ENCODE data around the gene FN3KRP.
"Not testable (repeated sequence)": the region's sequence is repeated elsewhere in the genome, so short reads cannot be mapped to it uniquely, and the experiment has no call there.

Gene FN3KRP

DNA sequence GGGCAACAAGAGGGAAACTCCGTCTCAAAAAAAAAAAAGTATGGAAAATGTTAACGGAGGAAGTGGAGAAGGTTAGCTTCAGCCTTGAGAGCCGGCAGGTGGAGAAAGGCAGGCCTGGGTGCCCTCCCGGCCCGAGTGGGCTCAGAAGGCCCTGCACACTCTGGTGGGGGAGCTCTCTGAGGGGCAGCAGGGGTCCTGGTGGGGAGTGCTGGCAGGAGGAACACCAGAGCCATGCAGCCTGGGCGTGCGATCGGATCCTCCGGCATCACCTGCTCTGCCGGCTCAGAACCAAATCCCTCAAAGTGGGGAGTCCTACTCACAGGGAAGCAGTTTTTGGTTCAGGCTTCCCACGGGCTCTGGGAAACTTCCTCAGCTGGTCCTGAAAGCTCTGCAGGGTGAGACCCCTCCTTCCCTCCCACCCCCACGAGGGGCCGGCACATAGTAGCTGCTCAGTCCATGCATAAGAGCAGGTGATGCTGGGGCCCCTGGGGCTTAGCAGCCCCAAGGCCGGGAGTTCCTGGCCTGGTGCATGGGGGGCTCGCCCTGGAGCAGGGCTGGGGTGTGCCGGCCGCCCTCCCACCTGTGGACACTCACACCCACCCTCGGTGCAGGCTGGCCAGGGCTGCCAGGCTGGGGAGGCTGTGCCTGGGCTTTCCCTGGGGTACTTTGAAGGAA lies 20.1 kb downstream of the FN3KRP start:
- no peak overlapping the region for H3K27ac ChIP-seq
- DNase-seq (ENCODE audit: low read depth, low spot score) = no peak

DNA sequence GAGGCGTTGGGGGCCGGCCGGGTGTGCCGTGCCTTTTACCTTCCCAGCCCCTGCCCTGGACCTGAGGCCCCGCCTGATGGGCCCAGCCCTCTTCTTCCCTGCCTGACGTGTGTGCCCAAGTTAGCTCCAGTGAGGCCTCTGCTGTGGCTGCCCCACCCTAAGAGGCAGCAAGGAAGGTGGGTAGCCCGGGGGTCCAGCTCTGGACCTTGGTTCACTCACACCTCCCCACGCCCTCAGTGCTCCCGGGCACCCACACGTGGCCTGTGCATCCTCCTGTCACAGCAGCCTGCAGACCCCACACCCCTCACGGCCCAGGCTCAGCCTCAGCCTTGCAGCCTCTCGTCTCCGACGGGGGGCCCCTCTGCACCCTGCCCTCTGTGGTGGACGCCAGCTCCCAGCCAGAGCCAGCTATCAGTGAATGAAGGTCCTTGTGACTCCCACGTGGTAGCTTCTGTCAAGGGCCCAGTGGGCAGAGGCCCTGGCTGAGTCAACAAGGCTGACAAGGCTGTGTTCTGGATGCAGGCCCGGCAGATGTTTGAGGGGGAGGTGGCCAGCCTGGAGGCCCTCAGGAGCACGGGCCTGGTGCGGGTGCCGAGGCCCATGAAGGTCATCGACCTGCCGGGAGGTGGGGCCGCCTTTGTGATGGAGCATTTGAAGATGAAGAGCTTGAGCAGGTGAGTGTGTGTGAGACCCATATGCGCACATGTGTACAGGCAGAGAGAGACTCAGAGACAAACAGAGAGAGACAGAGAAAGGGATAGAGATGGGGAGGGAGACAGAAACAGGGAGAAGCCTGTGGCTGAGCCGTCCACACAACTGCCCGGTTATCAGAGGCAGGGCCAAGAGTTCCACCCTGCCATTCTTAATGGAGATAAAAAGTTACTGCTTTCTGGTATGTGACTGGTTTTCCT lies 21.7 kb downstream of the FN3KRP start:
- no peak for DNase-seq (ENCODE audit: low read depth, low spot score)
- H3K27ac ChIP-seq = no peak overlapping the region

DNA sequence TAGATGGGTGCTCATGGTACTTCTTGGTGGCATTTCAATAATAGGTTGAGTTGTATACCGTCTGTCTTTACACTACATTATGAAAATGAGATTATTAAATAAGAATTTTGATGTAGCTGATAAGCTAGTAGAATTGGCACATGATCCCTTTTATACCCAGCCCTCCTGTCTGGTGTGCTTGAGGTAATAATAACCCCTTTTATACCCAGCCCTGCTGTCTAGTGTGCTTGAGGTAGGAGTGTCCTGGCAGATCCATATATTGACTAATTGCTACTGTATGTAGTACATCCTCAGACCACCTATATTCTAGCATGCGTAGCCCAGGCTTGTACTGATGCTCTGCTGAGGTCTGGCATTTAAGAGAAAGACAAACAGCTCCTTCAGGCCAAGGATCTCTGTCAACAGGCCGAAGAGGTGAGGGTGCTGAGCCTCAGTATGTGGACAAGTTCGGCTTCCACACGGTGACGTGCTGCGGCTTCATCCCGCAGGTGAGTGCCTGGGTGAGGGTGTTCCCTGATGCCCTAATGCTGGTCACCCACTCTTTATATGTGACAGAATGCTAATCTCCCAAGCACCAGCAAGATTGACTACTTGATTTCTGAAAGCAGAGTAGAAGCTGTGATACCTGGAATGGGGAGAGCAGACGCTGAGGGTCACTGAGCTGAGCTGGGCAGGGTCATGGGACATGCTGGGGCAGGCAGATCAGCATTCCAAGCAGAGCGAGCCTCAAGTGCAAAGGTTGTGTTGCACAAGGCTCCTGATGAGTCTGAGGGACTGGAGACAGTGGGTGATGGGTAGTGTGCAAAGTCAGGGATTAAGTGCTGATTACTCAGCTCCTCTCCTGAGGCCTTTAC lies 24.6 kb downstream of the FN3KRP start:
- peak; percentile 45 for DNase-seq (ENCODE audit: low read depth, low spot score)
- H3K27ac ChIP-seq = no peak overlapping the region

DNA sequence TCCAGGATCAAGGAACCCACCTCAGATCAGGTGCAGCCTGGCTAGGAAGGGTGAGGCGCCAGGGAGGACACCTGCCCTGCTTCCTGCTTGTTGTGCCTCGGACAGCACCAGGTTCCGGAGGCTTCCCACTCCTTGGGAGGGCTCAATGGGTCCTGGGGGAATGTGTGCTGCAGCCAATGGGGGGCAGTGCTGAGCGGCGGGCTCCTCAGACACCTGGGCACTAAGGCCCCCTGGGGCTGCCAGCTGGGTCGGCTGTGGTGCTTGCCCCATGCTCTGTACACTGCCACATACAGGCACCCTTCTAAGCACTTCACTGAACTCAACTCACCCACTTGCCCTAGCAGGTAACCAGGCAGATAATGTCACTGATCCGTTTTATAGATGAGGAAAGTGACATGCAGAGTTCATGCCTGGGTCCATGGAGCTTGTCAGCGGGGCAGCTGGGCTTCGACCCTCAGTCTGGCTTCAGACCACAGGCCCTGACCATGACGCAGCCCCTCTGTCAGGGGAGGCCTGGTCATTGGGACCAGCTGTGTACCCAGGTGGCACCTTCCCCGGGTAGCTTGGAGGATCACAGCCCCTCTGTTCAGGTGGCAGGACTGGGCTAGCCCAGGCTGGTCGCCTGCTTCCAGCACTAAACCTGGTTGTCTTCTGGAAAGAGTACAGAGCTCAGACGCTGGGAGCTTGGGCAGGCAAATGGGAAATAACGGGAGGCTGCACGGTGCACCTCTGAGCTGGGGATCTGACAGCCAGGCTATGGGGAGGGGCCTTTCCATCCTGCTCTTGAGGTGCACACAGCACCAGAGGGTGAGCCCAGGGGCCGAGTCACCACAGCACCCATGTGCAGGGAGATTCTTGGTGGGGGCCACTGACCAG lies 27.1 kb downstream of the FN3KRP start:
- H3K27ac ChIP-seq = no peak overlapping the region
- DNase-seq (ENCODE audit: low read depth, low spot score) = no peak

DNA sequence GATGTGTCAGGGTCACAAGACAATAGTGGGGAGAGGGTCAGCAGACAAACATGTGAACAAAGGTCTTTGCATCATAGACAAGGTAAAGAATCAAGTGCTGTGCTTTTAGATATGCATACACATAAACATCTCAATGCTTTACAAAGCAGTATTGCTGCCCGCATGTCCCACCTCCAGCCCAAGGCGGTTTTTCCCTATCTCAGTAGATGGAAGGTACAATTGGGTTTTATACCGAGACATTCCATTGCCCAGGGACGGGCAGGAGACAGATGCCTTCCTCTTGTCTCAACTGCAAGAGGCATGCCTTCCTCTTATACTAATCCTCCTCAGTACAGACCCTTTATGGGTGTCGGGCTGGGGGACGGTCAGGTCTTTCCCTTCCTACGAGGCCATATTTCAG lies 28.2 kb downstream of the FN3KRP start:
- DNase-seq (ENCODE audit: low read depth, low spot score); H3K27ac ChIP-seq: not testable (repeated sequence)

DNA sequence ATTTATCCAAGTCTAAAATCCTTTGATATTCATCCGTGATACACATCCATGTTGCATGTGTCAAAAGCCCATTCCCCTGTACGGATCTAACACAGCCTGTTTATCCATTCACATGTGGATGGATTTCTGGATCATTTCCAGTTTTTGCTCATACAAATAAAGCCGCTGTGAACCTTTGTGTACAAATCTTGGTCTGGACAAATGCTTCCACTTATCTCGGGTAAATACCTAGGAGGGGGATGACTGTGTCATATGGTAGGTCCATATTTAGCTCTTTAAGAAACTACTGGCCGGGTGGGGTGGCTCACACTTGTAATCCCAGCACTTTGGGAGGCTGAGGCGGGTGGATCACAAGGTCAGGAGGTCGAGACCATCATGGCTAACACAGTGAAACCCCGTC lies 29.0 kb downstream of the FN3KRP start:
- no peak overlapping the region for H3K27ac ChIP-seq
- DNase-seq (ENCODE audit: low read depth, low spot score) = no peak

DNA sequence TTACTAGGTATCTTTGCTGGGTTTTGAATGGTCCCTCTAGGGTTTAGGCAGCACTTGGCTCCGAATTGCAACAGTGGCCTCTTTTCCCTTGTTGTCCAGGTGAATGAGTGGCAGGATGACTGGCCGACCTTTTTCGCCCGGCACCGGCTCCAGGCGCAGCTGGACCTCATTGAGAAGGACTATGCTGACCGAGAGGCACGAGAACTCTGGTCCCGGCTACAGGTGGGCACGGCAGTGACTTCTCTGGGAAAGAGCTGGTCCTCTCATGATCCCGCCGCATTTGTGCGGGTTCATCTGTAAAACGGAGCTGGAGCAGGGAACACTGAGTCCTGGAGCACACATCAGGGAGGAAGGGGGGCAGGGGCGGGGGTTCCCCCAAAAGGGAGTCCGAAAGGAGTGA lies 32.2 kb downstream of the FN3KRP start:
- H3K27ac ChIP-seq = no peak overlapping the region
- DNase-seq (ENCODE audit: low read depth, low spot score) = no peak

DNA sequence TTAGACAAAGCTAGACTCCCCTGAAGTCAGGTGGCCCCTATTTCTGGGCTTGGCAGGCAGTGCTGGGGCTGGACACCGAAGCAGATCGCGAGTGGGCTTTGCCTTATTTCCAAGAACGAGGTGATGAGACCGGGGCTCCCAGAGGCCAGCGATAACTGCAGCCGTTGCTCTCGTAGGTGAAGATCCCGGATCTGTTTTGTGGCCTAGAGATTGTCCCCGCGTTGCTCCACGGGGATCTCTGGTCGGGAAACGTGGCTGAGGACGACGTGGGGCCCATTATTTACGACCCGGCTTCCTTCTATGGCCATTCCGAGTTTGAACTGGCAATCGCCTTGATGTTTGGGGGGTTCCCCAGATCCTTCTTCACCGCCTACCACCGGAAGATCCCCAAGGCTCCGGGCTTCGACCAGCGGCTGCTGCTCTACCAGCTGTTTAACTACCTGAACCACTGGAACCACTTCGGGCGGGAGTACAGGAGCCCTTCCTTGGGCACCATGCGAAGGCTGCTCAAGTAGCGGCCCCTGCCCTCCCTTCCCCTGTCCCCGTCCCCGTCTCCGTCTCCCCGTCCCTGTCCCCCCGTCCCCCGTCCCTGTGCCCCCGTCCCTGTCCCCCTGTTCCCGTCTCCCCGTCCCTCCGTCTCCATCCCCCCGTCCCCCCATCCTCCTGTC lies 33.9 kb downstream of the FN3KRP start:
- no peak overlapping the region for H3K27ac ChIP-seq

DNA sequence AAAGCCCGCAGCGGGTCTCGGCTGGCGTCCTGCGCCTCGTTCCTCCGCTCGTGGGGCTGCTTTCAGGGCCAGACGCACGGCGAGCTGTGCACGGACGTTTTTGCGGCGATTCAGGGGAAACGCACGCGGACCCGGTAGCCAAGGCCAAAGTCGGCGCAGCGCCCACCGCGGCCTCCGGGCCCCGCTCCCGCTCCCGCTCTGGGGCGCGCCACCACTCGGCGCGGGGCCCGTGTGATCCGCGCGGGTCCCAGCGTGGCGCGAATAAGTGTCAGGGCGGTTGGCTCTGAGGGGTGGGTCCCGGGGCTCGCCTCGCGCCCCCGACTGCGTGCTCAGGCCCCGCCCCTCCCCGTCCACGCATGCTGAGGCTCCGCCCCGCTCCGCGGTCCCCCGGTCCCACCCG lies 34.7 kb downstream of the FN3KRP start:
- H3K27ac ChIP-seq = no peak overlapping the region

More for the DNA sequence above, 33.9 kb downstream of the FN3KRP start:
- DNase-seq (ENCODE audit: low read depth, low spot score) = no peak

DNA sequence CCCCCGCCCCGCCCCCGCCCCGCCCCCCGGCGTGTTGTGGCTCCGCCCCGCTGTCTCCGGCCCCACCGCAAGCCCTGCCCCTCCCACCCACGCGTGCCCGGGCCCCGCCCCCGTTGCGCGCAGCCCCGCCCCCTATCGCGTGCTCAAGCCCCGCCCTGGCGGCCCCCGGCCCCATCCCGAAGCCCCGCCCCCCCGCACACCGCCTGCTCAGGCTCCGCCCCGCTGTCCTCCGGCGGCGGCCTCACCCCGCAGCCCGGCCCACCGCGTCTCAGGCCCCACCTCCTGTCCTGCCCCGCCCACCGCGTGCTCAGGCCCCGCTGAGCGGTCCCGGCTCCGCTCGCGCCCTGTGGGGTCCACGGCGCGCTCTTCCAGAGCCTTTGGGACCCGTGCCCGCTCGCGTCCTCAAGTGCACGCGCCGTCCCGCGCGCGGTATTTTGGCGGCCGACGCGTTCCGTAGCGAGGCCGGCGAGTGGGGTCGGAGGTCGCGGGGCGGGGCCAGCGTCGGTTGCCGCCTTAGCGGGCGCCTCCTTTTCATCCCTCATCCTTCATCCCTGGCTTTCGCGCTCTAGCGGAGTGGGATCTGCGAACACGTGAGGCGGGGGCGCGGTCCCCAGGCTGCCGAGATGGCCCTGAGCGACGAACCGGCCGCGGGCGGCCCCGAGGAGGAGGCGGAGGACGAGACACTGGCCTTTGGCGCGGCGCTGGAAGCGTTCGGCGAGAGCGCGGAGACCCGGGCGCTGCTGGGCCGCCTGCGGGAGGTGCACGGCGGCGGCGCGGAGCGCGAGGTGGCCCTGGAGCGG lies 35.3 kb downstream of the FN3KRP start, which contains the start of gene TBCD:
TSS of gene TBCD (plus strand) at position 495 of the 800 bp plus-strand sequence. CDS start at position 624, 129 bp downstream.
- DNase-seq (ENCODE audit: low read depth, low spot score) = peak; percentile 26
- H3K27ac ChIP-seq = peak within 1 kb of the TSS; percentile 55

More for the DNA sequence above, 34.7 kb downstream of the FN3KRP start:
- no peak for DNase-seq (ENCODE audit: low read depth, low spot score)

DNA sequence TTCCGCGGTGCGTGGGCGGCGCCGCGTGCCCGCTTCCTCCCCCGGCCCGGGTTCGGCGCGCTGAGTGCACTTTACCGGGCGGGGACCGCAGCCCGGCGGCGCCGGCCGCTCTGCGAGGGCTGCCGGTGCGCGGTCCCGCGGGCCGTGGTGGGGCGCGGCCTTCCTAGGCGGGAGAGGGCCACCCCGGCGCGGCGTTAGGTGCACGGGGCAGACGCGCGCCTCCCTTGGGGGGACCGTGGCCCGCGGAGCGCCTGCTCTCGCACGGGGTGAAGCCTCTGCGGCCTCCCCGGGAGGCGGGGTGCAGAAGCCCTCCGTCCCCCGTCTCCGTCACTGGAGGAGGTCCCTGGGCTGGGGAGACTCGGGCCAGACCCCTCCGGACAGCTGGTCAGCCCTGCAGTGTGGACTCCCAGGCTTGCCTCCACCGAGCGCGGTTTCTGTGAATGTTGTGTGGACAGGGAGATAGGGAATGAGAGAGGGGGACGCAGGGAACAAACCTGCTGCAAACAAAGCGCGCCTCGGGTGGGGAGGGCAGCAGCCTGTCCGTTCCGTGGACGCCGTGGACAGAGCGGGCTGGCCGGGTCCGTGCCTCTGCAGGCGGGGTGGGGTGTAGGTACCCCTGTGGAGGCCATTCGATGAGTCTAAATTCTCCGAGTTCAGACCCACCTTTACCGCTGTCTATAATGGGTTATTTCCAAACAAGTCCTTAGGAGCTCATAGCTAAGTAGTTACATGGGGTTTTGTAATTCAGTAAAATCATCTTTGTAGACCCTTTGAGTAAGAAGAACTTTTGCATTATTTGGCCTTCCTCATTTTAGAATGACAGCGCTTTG lies 36.1 kb downstream of the FN3KRP start:
- peak overlapping the region; percentile 55 for H3K27ac ChIP-seq
- DNase-seq (ENCODE audit: low read depth, low spot score) = no peak

DNA sequence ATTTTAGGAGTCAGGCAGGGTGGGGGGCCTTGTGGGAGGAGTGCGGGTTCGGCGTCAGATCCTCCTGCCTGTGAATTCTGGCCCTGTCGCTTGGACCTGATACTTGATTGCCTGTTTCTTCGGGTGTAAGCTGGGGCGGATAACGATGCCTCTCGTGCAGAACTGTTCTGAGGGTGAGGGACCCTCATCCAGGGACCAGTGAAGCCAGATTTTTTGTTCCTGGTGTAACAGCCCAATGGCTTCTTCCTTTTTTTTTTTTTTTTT lies 36.6 kb downstream of the FN3KRP start:
- H3K27ac ChIP-seq = no peak overlapping the region
- no peak for DNase-seq (ENCODE audit: low read depth, low spot score)

DNA sequence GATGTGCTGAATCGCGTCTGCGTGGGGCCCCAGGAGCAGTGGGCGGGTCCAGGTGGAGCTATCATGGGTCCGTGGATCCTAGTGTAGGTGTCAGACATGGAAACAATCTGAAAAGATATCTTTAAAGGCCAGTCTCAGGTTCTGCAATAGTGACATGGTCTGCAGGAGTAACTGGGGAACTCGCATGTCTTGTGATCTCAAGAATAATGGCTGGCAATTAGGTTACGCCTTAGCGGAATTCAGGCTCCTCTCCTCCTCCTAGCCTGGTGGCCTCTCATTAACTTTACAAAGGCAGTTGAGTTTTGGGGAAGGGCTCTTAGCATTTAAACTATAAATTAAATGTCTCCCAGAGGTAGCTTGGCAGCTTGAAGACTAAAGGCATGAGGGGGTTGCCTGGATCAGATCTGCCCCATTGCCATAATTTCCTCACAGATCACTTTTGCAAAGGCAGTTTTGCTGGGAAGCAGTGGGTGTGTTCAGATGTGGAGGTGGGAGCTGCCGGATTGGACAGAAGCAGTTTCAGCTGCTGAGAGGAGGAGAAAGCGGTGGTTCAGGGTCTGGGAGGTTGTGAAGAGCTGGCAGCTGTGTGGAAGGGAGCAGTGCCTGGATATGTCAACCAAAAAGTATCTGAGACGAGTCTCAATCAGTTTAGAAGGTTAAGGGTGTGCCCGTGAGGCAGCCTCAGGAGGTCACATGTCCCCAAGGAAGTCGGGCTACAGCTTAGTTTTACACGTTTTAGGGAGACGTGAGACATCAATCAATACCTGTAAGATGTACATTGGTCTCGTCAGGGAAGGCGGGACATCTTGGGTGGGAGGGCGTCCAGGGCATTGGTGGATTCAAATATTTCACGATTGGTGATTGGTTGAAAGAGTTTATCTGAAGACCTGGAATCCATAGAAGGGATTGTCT lies 38.0 kb downstream of the FN3KRP start:
- peak overlapping the region; percentile 42 for H3K27ac ChIP-seq
- peak; percentile 52 for DNase-seq (ENCODE audit: low read depth, low spot score)

DNA sequence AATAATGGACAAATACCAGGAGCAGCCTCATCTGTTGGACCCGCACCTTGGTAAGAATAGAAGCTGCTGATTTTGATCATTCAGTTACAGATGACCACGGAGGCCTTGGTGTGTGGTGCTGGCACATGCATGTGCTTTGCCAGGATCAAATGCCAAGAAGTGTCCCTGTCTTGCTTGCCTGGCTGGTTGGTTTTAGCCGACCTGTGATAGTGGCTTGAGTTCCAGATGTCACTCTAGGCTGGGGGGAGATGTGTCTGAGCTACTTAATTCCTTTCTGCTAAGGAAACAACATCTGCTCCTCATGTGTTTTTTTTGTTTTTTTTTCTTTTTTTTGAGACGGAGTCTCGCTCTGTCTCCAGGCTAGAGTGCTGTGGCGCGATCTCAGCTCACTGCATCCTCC lies 39.7 kb downstream of the FN3KRP start:
- no peak overlapping the region for H3K27ac ChIP-seq
- no peak for DNase-seq (ENCODE audit: low read depth, low spot score)

DNA sequence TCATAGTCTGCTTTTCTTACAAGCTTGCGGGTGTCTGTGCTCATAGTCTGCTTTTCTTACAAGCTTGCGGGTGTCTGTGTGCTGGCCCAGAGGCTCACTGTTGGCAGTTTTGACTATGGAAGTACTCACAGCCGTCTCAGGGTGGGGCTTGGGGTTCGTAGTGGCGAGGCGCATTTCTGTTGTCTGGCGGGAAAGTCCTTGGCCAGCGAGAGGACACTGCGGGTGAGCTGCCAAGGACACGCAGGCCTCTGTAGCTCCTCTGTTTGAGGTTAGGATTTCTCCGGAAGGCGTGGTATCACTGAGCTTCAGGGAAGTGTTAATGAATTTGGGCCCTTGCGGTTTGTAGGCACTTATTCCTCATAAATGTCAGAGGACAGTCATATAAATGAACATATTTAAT lies 48.9 kb downstream of the FN3KRP start:
- no peak overlapping the region for H3K27ac ChIP-seq

DNA sequence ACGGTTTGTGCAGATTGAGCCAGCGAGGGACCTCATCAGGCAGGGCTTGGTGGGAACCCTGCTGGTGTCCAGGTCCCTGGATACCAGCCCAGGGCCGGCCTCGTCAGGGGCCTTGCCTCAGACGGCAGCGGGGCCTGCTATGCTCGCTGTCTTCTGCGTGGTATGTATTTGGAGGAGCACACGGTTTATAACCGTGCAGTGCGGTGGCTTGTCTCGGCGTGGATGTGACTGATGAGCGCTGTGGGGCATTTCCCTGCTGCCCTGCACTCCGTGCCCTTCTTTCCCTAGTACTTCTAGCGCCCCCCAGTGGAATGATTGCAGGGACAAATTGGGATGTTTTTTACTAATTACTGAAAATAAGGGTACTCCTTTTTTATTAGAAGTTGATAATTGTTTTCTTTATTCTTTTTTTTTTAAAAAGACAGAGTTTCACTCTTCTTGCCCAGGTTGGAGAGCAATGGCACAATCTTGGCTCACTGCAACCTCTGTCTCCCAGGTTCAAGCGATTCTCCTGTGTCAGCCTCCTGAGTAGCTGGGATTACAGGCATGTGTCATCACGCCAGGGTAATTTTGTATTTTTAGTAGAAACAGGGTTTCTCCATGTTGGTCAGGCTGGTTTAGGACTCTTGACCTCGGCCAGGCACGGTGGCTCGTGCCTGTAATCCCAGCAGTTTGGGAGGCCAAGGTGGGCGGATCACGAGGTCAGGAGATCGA lies 50.7 kb downstream of the FN3KRP start:
- DNase-seq (ENCODE audit: low read depth, low spot score) = no peak
- no peak overlapping the region for H3K27ac ChIP-seq

More for the DNA sequence above, 48.9 kb downstream of the FN3KRP start:
- no peak for DNase-seq (ENCODE audit: low read depth, low spot score)
